Measurements from ENCODE around the gene CSNK1G2.

CSNK1G2 gene

GRCh38 chr19:1943661-1944087, 2.7 kb downstream of the CSNK1G2 start:
- DNase-seq, result no peak

GRCh38 chr19:1944088-1944915, 3.3 kb downstream of the CSNK1G2 start:
- DNase-seq, result peak in 1 of 56 donors; percentile 8

- DNase-seq, result no peak
Measured at GRCh38 chr19:1944916-1945561, 4.1 kb downstream of the CSNK1G2 start.

- DNase-seq, result peak in 2 of 56 donors; percentile 18 to 30
Measured at GRCh38 chr19:1945899-1946298, 4.9 kb downstream of the CSNK1G2 start.

DNA sequence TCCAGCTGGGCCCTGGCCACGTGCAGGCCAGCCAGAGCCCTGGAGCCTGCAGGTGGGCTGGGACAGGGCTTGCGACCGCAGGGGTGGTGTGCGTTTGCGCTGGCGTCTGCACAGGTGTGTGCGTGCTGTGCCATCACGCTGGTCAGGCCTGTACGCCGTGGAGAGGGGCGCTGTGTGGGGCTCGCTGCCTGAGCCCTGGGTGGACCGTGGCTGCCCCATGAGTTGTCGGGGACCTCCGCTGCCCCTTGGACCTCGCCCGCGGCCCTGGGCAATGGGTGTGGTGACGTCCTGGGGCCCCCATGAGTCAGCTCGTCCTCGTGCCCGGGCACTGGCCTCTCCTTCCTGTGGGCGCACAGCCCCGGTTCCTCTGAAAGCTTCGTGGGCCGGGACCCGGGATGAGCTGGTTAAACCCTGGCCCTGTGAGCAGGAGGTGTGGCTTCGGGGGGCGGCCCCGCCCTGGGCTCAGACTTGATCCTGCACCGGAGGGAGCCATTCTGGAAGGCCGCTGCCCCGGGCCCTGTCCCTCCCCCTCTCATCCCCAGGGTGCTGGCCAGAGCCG, 6.8 kb downstream of the CSNK1G2 start:
- DNase-seq, result no peak

- DNase-seq, result no peak
Measured at GRCh38 chr19:1949304-1950101, 8.5 kb downstream of the CSNK1G2 start.

DNA sequence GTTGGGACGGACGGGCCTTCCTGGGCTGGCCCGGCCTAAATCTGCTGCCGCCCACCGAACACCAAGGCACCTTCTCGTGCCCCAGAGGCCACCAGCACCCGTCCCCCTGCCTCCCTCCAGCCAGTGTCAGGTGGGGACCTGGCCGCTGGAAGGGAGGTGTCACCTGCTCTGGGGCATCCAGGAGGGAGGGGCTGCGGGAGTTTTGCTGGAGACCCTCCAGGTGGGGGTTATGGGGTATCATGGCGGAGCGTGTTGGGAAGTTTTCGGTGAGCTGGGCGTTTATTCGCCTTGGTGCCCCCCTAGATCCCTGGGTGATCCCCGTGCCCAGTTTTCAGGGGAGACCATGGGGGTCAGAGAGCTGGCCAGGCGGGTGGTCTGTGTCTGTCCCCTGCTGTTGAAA, 9.7 kb downstream of the CSNK1G2 start:
- no peak for DNase-seq

GRCh38 chr19:1952635-1953034, 11.7 kb downstream of the CSNK1G2 start:
- no peak for DNase-seq

GRCh38 chr19:1953037-1953436, 12.1 kb downstream of the CSNK1G2 start:
- no peak for DNase-seq

- DNase-seq, result no peak
Measured at GRCh38 chr19:1953441-1954094, 12.6 kb downstream of the CSNK1G2 start.

GRCh38 chr19:1954532-1954933, 13.6 kb downstream of the CSNK1G2 start:
- DNase-seq, result no peak

DNA sequence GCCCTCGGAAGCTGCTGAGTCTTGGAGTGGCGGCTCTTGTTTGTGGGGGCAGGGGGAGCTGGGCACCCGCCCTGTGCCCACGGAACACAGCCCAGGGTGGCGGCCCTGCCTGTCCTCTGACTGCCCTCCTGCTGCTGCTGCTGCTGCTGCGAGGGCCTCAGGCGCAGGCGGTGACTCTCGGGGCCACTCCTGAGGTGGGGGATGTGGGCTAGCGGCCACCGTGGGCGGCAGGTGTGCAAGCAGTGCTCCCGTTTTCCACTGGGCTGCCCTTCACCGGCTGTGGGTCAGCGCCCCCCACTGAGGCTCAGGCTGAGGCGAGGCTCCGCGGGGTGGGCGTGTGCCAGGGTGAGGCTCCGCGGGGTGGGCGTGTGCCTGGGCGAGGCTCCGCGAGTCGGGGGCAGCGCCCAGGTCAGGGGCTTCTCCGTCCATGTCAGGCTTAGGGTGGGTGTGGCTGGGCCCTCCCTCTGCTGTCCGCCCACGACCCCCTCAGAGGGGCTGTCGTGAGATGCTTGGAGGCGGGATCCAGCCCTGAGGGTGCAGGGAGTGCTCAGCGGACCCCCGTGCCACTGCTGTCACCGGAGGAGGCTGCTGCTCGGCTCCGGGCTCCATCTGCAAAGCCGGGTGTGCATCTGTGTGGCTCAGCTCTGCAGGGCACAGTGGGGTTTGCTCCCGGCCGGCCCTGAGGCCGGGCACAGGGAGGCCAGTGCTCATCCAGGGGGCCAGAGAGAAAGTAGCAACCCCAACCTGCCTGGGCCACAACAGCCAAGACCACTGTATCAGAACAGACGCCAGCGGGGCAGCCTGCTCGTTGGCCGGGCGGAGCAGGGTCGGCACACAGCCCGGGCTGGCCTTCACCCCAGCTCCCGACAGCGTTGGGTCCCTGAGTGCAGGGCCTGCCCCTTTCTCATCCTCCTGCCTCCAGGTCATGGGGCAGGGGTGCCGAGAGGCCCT, 14.5 kb downstream of the CSNK1G2 start:
- peak in 2 of 56 donors; percentile 24 to 35 for DNase-seq

DNA sequence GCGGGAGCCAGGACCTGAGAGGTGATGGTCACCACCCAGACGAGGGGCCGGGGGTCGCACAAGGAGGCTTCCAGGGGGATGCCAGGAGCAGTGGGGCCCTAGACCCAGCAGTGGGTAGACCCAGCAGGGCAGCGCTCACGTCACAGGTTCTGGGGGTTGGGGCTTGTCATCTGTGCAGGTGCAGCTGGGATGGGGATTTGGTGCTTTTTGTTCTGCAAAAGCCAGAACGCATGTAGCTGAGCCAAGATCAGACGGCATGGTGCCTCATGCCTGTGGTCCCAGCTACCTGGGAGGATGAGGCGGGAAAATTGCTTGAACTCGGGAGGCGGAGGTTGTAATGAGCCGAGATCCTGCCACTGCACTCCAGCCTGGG, 15.1 kb downstream of the CSNK1G2 start:
- DNase-seq, result no peak

DNA sequence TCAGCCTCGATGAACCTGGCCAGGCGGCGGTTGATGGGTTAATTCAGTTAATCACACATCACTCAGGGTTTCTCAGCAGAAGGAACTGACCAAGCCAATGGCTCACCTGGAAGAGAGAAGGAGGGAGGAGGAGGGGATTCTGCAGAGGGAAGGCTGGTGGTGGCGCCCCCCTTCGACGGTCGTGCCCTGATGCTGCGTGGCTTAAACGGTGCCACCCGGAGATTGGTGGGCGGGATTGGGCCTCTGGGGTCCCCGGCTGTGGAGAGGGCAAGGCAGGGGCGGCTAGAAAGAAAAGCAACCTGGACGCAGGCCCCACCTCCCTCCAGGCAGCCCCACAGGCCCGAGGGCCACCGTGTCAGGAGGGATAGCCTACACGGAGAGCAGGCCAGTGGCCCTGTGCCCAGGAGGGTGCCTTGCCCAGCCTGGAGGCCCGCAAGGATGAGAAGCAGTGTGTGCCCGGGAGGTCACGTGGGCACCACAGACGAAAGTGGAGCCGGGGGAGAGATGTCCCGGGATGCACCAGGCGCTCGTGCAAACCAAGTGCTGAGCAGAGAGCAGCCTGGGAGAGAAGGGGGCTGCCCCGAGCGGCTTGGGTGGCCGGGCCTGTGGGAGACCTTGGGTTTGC, 16.0 kb downstream of the CSNK1G2 start:
- peak in 55 of 56 donors; percentile 16 to 95 (median 81) for DNase-seq

DNA sequence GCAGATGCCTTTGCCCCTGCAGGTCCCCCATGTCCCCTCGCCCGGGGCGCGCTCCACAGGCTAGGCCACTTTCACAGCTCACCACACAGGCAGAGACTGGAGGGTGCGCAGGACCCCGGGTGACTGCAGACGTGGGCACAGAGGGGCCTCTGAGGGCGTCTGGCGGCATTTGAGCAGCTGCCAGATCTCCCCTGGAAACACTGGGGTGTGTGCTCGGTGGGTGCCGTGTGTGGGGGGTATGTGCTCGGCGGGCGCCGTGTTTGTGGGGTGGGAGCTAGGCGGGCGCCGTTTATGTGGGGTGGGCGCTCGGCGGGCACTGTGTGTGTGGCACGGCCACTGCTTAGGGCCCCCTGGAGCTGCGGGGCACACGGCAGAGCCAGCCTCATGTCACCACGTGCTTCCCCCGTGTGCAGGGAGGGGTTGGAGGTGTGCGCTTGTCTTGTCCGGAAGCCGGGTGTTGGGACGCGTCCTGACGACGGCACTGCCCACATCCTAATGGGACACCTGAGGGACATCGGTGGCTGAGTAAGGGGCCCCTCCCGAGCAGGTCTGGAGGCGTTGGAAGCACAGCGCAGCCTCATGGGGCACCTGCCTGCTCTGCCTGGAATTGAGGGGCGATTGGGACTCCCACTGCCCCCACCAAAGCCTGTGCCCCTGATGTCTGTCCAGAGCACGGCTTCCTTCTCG, 16.7 kb downstream of the CSNK1G2 start:
- no peak for DNase-seq

DNA sequence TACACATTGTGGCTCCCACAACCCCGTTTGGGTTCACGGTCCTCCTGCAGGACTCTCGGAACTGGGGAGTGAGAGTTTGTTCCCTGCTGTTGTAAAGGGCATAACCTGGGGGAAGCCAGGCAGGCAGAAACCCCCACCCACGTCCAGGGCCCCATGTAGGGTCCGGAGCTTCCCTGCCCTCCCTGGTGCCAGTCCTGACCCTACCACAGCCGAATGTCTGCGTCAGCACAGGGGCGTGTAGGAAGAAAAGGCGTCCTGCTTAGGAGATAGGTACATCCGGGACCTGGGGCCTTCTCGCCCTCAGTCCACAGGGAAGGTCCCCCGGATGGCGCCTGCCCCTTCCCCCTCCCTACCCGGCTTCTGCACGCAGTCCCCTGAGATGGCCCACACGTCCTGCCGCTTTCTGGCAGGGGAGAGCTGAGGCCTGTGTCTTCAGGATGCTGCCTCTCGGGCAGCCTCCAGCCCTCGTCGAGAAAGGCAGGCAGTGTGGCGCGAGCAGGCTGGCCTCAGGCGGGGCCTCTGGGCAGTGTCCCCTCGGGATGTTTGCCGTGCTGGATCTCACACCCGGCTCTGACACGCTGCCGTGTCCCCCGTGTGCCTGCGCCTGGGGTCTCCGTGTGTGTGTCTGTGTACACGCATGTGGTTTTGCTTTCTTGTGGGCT, 19.1 kb downstream of the CSNK1G2 start:
- no peak for DNase-seq

- no peak for DNase-seq
Measured at GRCh38 chr19:1961000-1961883, 20.3 kb downstream of the CSNK1G2 start.

Data from amygdala (tissue), 56 donors.